HCT116 (cell line): Measurements from ENCODE around the gene GKN1. TPM values are rescaled to one million over a fixed set of nuclear protein-coding genes. Genes with fewer than 3 reads are reported as not detected.

Source experiments
- ATAC-seq: fragments of 200-7000 bp; cut with Tn5 transposase; 2 replicates; pipeline ENCODE4 v1.9.1; 2020; ENCODE audit warnings: mild to moderate bottlenecking, moderate library complexity
- BruUV-seq: library from RNA; stranded (reverse); fragments of 400-500 nt; replicated peaks from 2 replicates; lab custom pipeline; 2021; lab: Mats Ljungman, UMichigan
- CTCF ChIA-PET: fragments of 300-600 bp; sonication (Branson Sonifier 250); formaldehyde crosslinking; loops from one replicate; lab custom pipeline; 2021; ENCODE audit warnings: antibody characterized with exemption; lab: Charles Lee
- POLR2A ChIA-PET: fragments of 300-600, 350-600 bp; sonication (Branson Sonifier 250); formaldehyde crosslinking; loops from one replicate; lab custom pipeline; 2021; ENCODE audit warnings: antibody characterized with exemption; lab: Charles Lee
- RAD21 ChIA-PET, 2 experiments: fragments of 300-600 bp; sonication (Branson Sonifier 250); formaldehyde crosslinking; loops; one replicate each; lab custom pipeline; 2023; ENCODE audit warnings: low total read pairs in 2 of 2; ENCODE audit not compliant: uncharacterized antibody in 2 of 2, unreplicated experiment in 2 of 2, low non-redundant PET in 1 of 2; lab: Charles Lee
- DNase-seq: peaks from one replicate; pipeline ENCODE4 v3.0.0-alpha.2; 2010; ENCODE audit warnings: low read depth, low spot score
- H2AFZ ChIP-seq: fragments of 200-600 bp; shearing (Covaris generic), sonication (generic); 2 replicates; pipeline ENCODE4 v1.6.1; 2017; ENCODE audit warnings: low read depth, mixed run types, mixed read lengths, antibody characterized with exemption, low read length; ENCODE audit not compliant: poor library complexity, severe bottlenecking
- H3K27ac ChIP-seq: 2 replicates; pipeline ENCODE4 v1.5.1; 2012; ENCODE audit warnings: low read depth, low read length
- H3K27me3 ChIP-seq: fragments of 200-600 bp; sonication (generic); 2 replicates; pipeline ENCODE4 v1.6.1; 2016; ENCODE audit warnings: mixed run types, low read length, mixed read lengths; ENCODE audit not compliant: insufficient read depth
- H3K36me3 ChIP-seq, 2 experiments: fragments of 200-500 bp in 1 of 2; fragments of 200-600 bp in 1 of 2; sonication (Bioruptor generic) in 1 of 2; sonication (generic) in 1 of 2; 2 replicates each; pipeline versions ENCODE4 v1.5.1 to v1.6.1; 2014 to 2016; ENCODE audit warnings: low read length in 2 of 2, inconsistent platforms in 1 of 2, mixed read lengths in 1 of 2, mixed run types in 1 of 2; ENCODE audit not compliant: insufficient read depth in 2 of 2, control insufficient read depth in 1 of 2
- H3K4me1 ChIP-seq, 2 experiments: fragments of 200-600 bp in 1 of 2; sonication (generic) in 1 of 2; 2 replicates each; pipeline versions ENCODE4 v1.5.1 to v1.6.1; 2012 to 2017; ENCODE audit warnings: low read length in 2 of 2, inconsistent platforms in 1 of 2, mild to moderate bottlenecking in 1 of 2, mixed read lengths in 1 of 2, mixed run types in 1 of 2, moderate library complexity in 1 of 2; ENCODE audit not compliant: insufficient read depth in 2 of 2, control insufficient read depth in 1 of 2
- H3K4me2 ChIP-seq: fragments of 200-600 bp; sonication (generic); 2 replicates; pipeline ENCODE4 v1.6.1; 2017; ENCODE audit warnings: mixed run types, low read length, mixed read lengths
- H3K4me3 ChIP-seq, 2 experiments: fragments of 200-600 bp in 1 of 2; sonication (generic) in 1 of 2; replicated peaks in 1 of 2; 2 replicates each; pipeline ENCODE4 v1.5.1; 2011 to 2016; ENCODE audit warnings: low read length in 2 of 2, control low read depth in 1 of 2, low read depth in 1 of 2, mild to moderate bottlenecking in 1 of 2, mixed read lengths in 1 of 2, mixed run types in 1 of 2
- H3K79me2 ChIP-seq: fragments of 200-600 bp; sonication (generic); 2 replicates; pipeline ENCODE4 v1.6.1; 2017; ENCODE audit warnings: mild to moderate bottlenecking, mixed run types, low read length, moderate library complexity, mixed read lengths; ENCODE audit not compliant: insufficient read depth
- H3K9ac ChIP-seq: fragments of 200-600 bp; sonication (generic); 2 replicates; pipeline ENCODE4 v1.6.1; 2016; ENCODE audit warnings: low read length, mixed read lengths
- H3K9me2 ChIP-seq: fragments of 200-600 bp; sonication (generic), shearing (Covaris generic); 2 replicates; pipeline ENCODE4 v1.6.1; 2017; ENCODE audit warnings: mixed run types, mild to moderate bottlenecking, moderate library complexity; ENCODE audit not compliant: insufficient read depth
- H3K9me3 ChIP-seq, 2 experiments: fragments of 200-500 bp in 1 of 2; fragments of 200-600 bp in 1 of 2; sonication (Bioruptor generic) in 1 of 2; sonication (generic) in 1 of 2; 2 replicates each; pipeline ENCODE4 v1.6.1; 2014 to 2017; ENCODE audit warnings: low read length in 2 of 2, mixed read lengths in 2 of 2, inconsistent platforms in 1 of 2, low read depth in 1 of 2, mild to moderate bottlenecking in 1 of 2, mixed run types in 1 of 2, moderate library complexity in 1 of 2; ENCODE audit not compliant: control insufficient read depth in 1 of 2, insufficient read depth in 1 of 2
- H4K20me1 ChIP-seq: fragments of 200-600 bp; sonication (generic), shearing (Covaris generic); 2 replicates; pipeline ENCODE4 v1.6.1; 2017; ENCODE audit warnings: mixed run types, mild to moderate bottlenecking, moderate library complexity; ENCODE audit not compliant: insufficient read depth
- CBX3 ChIP-seq: IDR thresholded peaks from 2 replicates; pipeline ENCODE4 v1.6.1; 2012; ENCODE audit warnings: low read depth
- EGR1 ChIP-seq: IDR thresholded peaks from 2 replicates; pipeline ENCODE4 v1.6.1; 2012; ENCODE audit warnings: low read depth
- RAD21 ChIP-seq: IDR thresholded peaks from 2 replicates; pipeline ENCODE4 v1.6.1; 2012; ENCODE audit warnings: low read depth, mild to moderate bottlenecking
- ZNF274 ChIP-seq: fragments of 200-500 bp; sonication (Bioruptor generic); IDR thresholded peaks from 2 replicates; pipeline ENCODE4 v1.6.1; 2014; ENCODE audit warnings: mild to moderate bottlenecking, low read depth, low read length, inconsistent platforms
- intact Hi-C: fragments of 100-400 bp; cut with micrococcal nuclease; formaldehyde crosslinking; loops from 2 replicates; pipeline ENCODE4 v1.10.0; 2022
- total RNA-seq: library from RNA; stranded (reverse); gene quantifications from one replicate; pipeline ENCODE4 v1.2.1, GENCODE V29; 2021; ENCODE audit not compliant: unreplicated experiment
- TF ChIP-seq, protein P1 (sequence below): IDR thresholded peaks from 2 replicates; pipeline ENCODE4 v1.6.1; 2012; ENCODE audit warnings: low read depth
- TF ChIP-seq, protein P2 (sequence below): IDR thresholded peaks from 2 replicates; pipeline ENCODE4 v1.6.1; 2012
- TF ChIP-seq, protein P3 (sequence below), 3 experiments: fragments of 200-600 bp in 1 of 3; sonication (generic) in 1 of 3; IDR thresholded peaks in 2 of 3; conservative IDR thresholded peaks in 1 of 3; 2 replicates each; pipeline ENCODE4 v1.5.1; 2012 to 2017; ENCODE audit warnings: low read depth in 2 of 3, low read length in 2 of 3, antibody characterized with exemption in 1 of 3, borderline replicate concordance in 1 of 3, control low read depth in 1 of 3, mild to moderate bottlenecking in 1 of 3, mixed read lengths in 1 of 3, mixed run types in 1 of 3, moderate library complexity in 1 of 3; ENCODE audit not compliant: insufficient read depth in 1 of 3

GKN1 gene
- total RNA-seq, 1 experiment from 2014 or later = not detected

DNA sequence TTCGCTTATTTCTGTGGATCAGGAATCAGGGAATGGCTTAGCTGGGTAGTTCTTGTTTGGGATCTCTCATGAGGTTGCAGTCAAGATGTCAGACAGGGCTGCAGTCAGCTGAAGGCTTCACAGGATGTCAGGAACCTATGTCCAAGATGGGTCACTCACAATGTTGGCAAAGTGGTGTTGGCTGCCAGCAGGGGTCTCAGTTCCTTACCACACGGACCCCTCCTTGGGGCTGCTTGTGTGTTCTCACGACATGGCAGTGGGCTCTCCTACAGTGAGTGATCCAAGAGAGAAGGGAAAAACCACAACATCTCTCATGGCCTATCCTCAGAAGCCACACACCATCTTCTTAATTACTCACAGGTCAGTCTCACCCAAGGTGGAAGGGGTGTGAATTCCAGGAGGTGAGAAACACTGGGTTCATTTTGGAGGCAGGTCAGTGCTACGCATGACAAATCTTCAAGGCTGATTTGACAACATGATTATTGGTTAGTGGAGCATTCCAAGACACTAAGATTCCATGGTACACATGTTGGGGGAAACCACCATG is 37.2 kb downstream of the GKN1 start (continued):
- TF ChIP-seq, protein P1, sequence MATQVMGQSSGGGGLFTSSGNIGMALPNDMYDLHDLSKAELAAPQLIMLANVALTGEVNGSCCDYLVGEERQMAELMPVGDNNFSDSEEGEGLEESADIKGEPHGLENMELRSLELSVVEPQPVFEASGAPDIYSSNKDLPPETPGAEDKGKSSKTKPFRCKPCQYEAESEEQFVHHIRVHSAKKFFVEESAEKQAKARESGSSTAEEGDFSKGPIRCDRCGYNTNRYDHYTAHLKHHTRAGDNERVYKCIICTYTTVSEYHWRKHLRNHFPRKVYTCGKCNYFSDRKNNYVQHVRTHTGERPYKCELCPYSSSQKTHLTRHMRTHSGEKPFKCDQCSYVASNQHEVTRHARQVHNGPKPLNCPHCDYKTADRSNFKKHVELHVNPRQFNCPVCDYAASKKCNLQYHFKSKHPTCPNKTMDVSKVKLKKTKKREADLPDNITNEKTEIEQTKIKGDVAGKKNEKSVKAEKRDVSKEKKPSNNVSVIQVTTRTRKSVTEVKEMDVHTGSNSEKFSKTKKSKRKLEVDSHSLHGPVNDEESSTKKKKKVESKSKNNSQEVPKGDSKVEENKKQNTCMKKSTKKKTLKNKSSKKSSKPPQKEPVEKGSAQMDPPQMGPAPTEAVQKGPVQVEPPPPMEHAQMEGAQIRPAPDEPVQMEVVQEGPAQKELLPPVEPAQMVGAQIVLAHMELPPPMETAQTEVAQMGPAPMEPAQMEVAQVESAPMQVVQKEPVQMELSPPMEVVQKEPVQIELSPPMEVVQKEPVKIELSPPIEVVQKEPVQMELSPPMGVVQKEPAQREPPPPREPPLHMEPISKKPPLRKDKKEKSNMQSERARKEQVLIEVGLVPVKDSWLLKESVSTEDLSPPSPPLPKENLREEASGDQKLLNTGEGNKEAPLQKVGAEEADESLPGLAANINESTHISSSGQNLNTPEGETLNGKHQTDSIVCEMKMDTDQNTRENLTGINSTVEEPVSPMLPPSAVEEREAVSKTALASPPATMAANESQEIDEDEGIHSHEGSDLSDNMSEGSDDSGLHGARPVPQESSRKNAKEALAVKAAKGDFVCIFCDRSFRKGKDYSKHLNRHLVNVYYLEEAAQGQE = no peak
- no peak for TF ChIP-seq ZNF274
- TF ChIP-seq, all 23 proteins: peak for 0

DNA sequence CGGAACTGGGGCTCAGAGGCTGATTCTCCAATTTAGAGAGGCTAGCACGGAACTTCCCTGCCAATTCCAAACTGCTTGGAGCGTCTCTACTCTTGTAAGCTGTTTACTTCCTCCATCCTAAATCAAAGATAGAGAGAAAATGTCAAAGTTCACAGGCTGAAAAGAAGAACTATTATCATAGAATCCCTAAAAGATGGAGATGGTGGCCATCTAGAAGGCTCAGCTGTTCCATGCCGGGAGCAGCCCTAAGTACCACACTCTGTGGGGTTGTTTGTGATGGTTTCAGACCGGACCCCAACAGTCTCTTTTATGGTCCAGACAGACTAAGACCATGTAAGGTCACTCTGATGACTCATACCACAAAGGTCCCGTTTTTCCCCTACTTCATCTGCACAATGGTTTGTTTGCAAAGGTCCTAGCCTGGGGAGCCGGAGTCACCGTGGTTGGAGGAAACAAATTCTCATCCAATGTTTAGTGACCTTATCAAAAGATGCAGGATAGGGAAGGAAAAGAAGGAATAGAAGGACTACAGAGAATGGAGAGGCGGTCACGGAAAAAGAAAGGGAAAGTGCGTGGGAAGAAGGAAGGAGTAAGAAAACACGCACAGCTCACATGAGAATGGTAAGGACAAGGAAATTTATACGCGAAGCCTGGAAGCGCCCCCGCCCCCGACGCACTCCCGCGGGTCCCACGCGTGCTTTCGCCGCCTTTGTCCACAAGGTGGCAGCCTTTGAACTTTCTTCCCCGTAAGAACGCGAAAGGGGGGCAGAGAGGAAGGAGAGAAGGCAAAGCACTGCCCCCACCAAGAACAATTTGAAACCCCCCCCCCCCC is 38.1 kb downstream of the GKN1 start:
- Histone ChIP-seq H4K20me1 (no peaks in the 10 kb centered on the region), H3K27me3 (no peaks in the 10 kb centered on the region), H3K9me2 (no peaks in the 10 kb centered on the region), H2AFZ (peak overlapping the region; percentile 85), H3K79me2 (no peaks in the 10 kb centered on the region; the same call in 1 of the 2 replicates), H3K4me1 (peaks cover 10 to 16% of the 10 kb centered on the region in 2 experiments), H3K4me3 (peak overlapping the region; percentile 79 to 88), H3K36me3 (no peaks in the 10 kb centered on the region), H3K9me3 (no peaks in the 10 kb centered on the region), H3K9ac (peak overlapping the region; percentile 64; the same call in 1 of the 2 replicates), H3K27ac (peak overlapping the region; percentile 51), H3K4me2 (peak overlapping the region; percentile 85)
- ChIA-PET RAD21 (interaction anchor here (0.6 to 0.7 kb wide), 3 partner anchors 294 to 815 kb away, joined by 3 to 6 read pairs (median 3); no protein-coding TSS in a partner anchor), POLR2A (interaction anchor here (0.6 kb wide), 1 partner anchor 51 kb away, joined by 3 read pairs; no protein-coding TSS in a partner anchor), CTCF (interaction anchor here (0.6 to 1.3 kb wide), 13 partner anchors 12 to 890 kb away, joined by 3 to 6 read pairs (median 3); no protein-coding TSS in a partner anchor)
- BruUV-seq = no TSS peak
- intact Hi-C loops = loop anchor here (1.0 to 2.0 kb wide), 3 partner anchors 70 to 549 kb away; no protein-coding TSS in a partner anchor
- ATAC-seq = peak; percentile 72
- DNase-seq = peak; percentile 23
- TF ChIP-seq EGR1 = peak; percentile 46
- TF ChIP-seq, protein P2, sequence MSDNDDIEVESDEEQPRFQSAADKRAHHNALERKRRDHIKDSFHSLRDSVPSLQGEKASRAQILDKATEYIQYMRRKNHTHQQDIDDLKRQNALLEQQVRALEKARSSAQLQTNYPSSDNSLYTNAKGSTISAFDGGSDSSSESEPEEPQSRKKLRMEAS = no peak
- TF ChIP-seq, protein P3, sequence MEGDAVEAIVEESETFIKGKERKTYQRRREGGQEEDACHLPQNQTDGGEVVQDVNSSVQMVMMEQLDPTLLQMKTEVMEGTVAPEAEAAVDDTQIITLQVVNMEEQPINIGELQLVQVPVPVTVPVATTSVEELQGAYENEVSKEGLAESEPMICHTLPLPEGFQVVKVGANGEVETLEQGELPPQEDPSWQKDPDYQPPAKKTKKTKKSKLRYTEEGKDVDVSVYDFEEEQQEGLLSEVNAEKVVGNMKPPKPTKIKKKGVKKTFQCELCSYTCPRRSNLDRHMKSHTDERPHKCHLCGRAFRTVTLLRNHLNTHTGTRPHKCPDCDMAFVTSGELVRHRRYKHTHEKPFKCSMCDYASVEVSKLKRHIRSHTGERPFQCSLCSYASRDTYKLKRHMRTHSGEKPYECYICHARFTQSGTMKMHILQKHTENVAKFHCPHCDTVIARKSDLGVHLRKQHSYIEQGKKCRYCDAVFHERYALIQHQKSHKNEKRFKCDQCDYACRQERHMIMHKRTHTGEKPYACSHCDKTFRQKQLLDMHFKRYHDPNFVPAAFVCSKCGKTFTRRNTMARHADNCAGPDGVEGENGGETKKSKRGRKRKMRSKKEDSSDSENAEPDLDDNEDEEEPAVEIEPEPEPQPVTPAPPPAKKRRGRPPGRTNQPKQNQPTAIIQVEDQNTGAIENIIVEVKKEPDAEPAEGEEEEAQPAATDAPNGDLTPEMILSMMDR (IDR thresholded peaks at IDR 0.05 in 2 of 3, conservative IDR thresholded peaks at IDR 0.05 in 1 of 3; ENCODE audit: borderline replicate concordance in 1 of 3, insufficient read depth in 1 of 3, low read depth in 2 of 3, low read length in 2 of 3) = peak; percentile 74 to 91 (median 78)
- TF ChIP-seq RAD21 = peak; percentile 79
- peak; percentile 50; the same call in 1 of the 2 replicates for TF ChIP-seq CBX3
